Stimulated activated CD4-positive, alpha-beta T cell treated with anti-CD3 and anti-CD28 coated beads, Interleukin-12 subunit alpha, Interleukin-12 subunit beta, amount 100 ng/mL, for 24 hours (primary cell): ENCODE results near the gene WNK2.
"Not testable (repeated sequence)": the region's sequence is repeated elsewhere in the genome, so short reads cannot be mapped to it uniquely, and the experiment has no call there.

ENCODE experiments used
- DNase-seq, 2 experiments: peaks; one replicate each; pipeline ENCODE4 v3.0.0-alpha.2; 2020; ENCODE audit warnings: low read depth in 2 of 2

The WNK2 gene

GRCh38 chr9:93237540-93237939 lies 53.6 kb downstream of the WNK2 start:
- no peak for DNase-seq

- DNase-seq: no peak
Observed at GRCh38 chr9:93238953-93239925, 55.3 kb downstream of the WNK2 start.

GRCh38 chr9:93240891-93241334 lies 57.0 kb downstream of the WNK2 start:
- no peak for DNase-seq

- DNase-seq: no peak
Observed at GRCh38 chr9:93243112-93243511, 59.2 kb downstream of the WNK2 start.

- no peak for DNase-seq
Observed at GRCh38 chr9:93244101-93244500, 60.2 kb downstream of the WNK2 start.

- DNase-seq: no peak
Observed at GRCh38 chr9:93244510-93245436, 60.8 kb downstream of the WNK2 start.

- DNase-seq: no peak
Observed at GRCh38 chr9:93245437-93245970, 61.6 kb downstream of the WNK2 start.

GRCh38 chr9:93246111-93246510 lies 62.2 kb downstream of the WNK2 start:
- DNase-seq: no peak

- no peak for DNase-seq
Observed at GRCh38 chr9:93246526-93246925, 62.6 kb downstream of the WNK2 start.

- no peak for DNase-seq
Observed at GRCh38 chr9:93247099-93247865, 63.3 kb downstream of the WNK2 start.

GRCh38 chr9:93247892-93248291 lies 64.0 kb downstream of the WNK2 start:
- no peak for DNase-seq

GRCh38 chr9:93248386-93249040 lies 64.6 kb downstream of the WNK2 start:
- no peak for DNase-seq

GRCh38 chr9:93250185-93250584 lies 66.2 kb downstream of the WNK2 start:
- DNase-seq: no peak

GRCh38 chr9:93251309-93251708 lies 67.4 kb downstream of the WNK2 start:
- DNase-seq: not testable (repeated sequence)

- DNase-seq: no peak
Observed at GRCh38 chr9:93252116-93252780, 68.3 kb downstream of the WNK2 start.

- DNase-seq: no peak
Observed at GRCh38 chr9:93252781-93253530, 69.0 kb downstream of the WNK2 start.

GRCh38 chr9:93253633-93254032 lies 69.7 kb downstream of the WNK2 start:
- no peak for DNase-seq

GRCh38 chr9:93254061-93254481 lies 70.1 kb downstream of the WNK2 start:
- DNase-seq: no peak

GRCh38 chr9:93254806-93255493 lies 71.0 kb downstream of the WNK2 start:
- no peak for DNase-seq
